ENCODE data around the gene SIL1.
A peak's percentile ranks its signal among the peaks of the same experiment; 100 is the strongest.

The SIL1 gene

GRCh38 chr5:138903130-138903775 is 294.9 kb downstream of the SIL1 start:
- no peak for DNase-seq

- no peak for DNase-seq
Observed at GRCh38 chr5:138901716-138902115, 296.5 kb downstream of the SIL1 start.

- DNase-seq = peak in 1 of 2 experiments; percentile 23
Observed at GRCh38 chr5:138900281-138900965, 297.7 kb downstream of the SIL1 start.

- no peak for DNase-seq
Observed at GRCh38 chr5:138898742-138899141, 299.4 kb downstream of the SIL1 start.

- DNase-seq = no peak
Observed at GRCh38 chr5:138898299-138898698, 299.9 kb downstream of the SIL1 start.
